Breast epithelium (tissue), 3 donors: Measurements from ENCODE around the gene YJU2.

Experiments
- CTCF ChIP-seq, 3 donors: fragments of 450-650 bp; IDR thresholded peaks; one replicate each; pipeline ENCODE4 v1.5.1; 2016 to 2017; ENCODE audit warnings: antibody characterized with exemption in 3 of 3, mild to moderate bottlenecking in 3 of 3, moderate library complexity in 3 of 3
- POLR2A ChIP-seq: fragments of 450-650 bp; IDR thresholded peaks from one replicate; pipeline ENCODE4 v1.6.1; 2016; ENCODE audit warnings: antibody characterized with exemption, mild to moderate bottlenecking, moderate library complexity
- POLR2AphosphoS5 ChIP-seq, 3 donors: sonication (generic); formaldehyde crosslinking; IDR thresholded peaks; one replicate each; pipeline ENCODE4 v1.6.1; 2017; ENCODE audit warnings: antibody characterized with exemption in 3 of 3

GRCh38 chr19:4234142-4234861, 12.6 kb upstream of the YJU2 start:
- TF ChIP-seq CTCF (IDR thresholded peaks at IDR 0.05) = no peak
- TF ChIP-seq POLR2AphosphoS5 (IDR thresholded peaks at IDR 0.05) = no peak
- no peak for TF ChIP-seq POLR2A
